AG04450 (cell line): Measurements from ENCODE around the gene OGFOD3. TPM values are rescaled to one million over a fixed set of nuclear protein-coding genes. Genes with fewer than 3 reads are reported as not detected.
"Not testable (repeated sequence)": the region's sequence is repeated elsewhere in the genome, so short reads cannot be mapped to it uniquely, and the experiment has no call there.

Experiments used
- CTCF ChIA-PET: fragments of 300-600, 350-600 bp; formaldehyde crosslinking; extraction: SDS; loops from one replicate; lab custom pipeline; 2022; ENCODE audit warnings: antibody characterized with exemption, inconsistent platforms; lab: Charles Lee
- POLR2A ChIA-PET: fragments of 350-600 bp; formaldehyde crosslinking; extraction: SDS; loops from one replicate; lab custom pipeline; 2021; ENCODE audit warnings: antibody characterized with exemption, inconsistent platforms; lab: Yijun Ruan, JAX
- DNase-seq: peaks from one replicate; pipeline ENCODE4 v3.0.0-alpha.2; 2011; ENCODE audit warnings: low read depth, low spot score
- H3K27ac ChIP-seq: one replicate; pipeline ENCODE4 v1.5.1; 2012; ENCODE audit warnings: low read depth, low read length, control low read depth
- H3K27me3 ChIP-seq: one replicate; pipeline ENCODE4 v1.6.0; 2012; ENCODE audit warnings: low read length; ENCODE audit not compliant: control insufficient read depth, insufficient read depth
- H3K4me3 ChIP-seq: 2 replicates; pipeline ENCODE4 v1.5.1; 2011; ENCODE audit warnings: mild to moderate bottlenecking, low read depth, low read length, control low read depth
- H3K9me3 ChIP-seq: 2 replicates; pipeline ENCODE4 v1.5.1; 2012; ENCODE audit warnings: low read length; ENCODE audit not compliant: control insufficient read depth, insufficient read depth
- CTCF ChIP-seq: IDR thresholded peaks from 2 replicates; pipeline ENCODE4 v1.5.1; 2011; ENCODE audit warnings: low read depth, low read length, control low read depth, inconsistent platforms
- polyA plus RNA-seq: library from polyadenylated mRNA; depleted of rRNA; stranded (reverse); fragments of >200 nt; gene quantifications from 2 replicates; pipeline ENCODE4 v1.2.3, GENCODE V29; 2011

Gene OGFOD3
- polyA plus RNA-seq, 1 experiment: 22.8 TPM

- POLR2A ChIA-PET: interaction anchor here (0.6 kb wide), 1 partner anchor 122 kb away, joined by 11 read pairs; no protein-coding TSS in a partner anchor
- peaks cover 56% of the 10 kb centered on the region for H3K27me3 ChIP-seq
- no peak overlapping the region for H3K4me3 ChIP-seq
These were observed 42.9 kb downstream of the OGFOD3 start for GRCh38 chr17:82375359-82376041.

DNA sequence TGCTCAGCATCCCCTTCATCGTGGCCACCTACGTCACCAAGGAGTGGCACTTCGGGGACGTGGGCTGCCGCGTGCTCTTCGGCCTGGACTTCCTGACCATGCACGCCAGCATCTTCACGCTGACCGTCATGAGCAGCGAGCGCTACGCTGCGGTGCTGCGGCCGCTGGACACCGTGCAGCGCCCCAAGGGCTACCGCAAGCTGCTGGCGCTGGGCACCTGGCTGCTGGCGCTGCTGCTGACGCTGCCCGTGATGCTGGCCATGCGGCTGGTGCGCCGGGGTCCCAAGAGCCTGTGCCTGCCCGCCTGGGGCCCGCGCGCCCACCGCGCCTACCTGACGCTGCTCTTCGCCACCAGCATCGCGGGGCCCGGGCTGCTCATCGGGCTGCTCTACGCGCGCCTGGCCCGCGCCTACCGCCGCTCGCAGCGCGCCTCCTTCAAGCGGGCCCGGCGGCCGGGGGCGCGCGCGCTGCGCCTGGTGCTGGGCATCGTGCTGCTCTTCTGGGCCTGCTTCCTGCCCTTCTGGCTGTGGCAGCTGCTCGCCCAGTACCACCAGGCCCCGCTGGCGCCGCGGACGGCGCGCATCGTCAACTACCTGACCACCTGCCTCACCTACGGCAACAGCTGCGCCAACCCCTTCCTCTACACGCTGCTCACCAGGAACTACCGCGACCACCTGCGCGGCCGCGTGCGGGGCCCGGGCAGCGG lies 43.6 kb downstream of the OGFOD3 start:
- ChIA-PET CTCF (no interaction called here), POLR2A (no interaction called here)
- no peak overlapping the region for H3K27ac ChIP-seq
- peaks cover 60% of the 10 kb centered on the region for H3K27me3 ChIP-seq
- H3K9me3 ChIP-seq: peaks cover 4% of the 10 kb centered on the region; the same call in 1 of the 2 replicates
- TF ChIP-seq CTCF: no peak
- DNase-seq: no peak
- H3K4me3 ChIP-seq: no peak overlapping the region

More at GRCh38 chr17:82375359-82376041, 42.9 kb downstream of the OGFOD3 start:
- H3K27ac ChIP-seq: no peak overlapping the region
- no peak for TF ChIP-seq CTCF
- CTCF ChIA-PET: no interaction called here
- H3K9me3 ChIP-seq: peaks cover 4% of the 10 kb centered on the region; the same call in 1 of the 2 replicates
- DNase-seq: no peak

GRCh38 chr17:82373731-82374625 lies 44.4 kb downstream of the OGFOD3 start:
- DNase-seq: no peak
- ChIA-PET POLR2A (no interaction called here), CTCF (interaction anchor here (0.6 kb wide), 1 partner anchor 136 kb away, joined by 3 read pairs; no protein-coding TSS in a partner anchor)
- H3K27me3 ChIP-seq: peaks cover 63% of the 10 kb centered on the region
- H3K9me3 ChIP-seq: peaks cover 4% of the 10 kb centered on the region; the same call in 1 of the 2 replicates
- H3K27ac ChIP-seq: no peak overlapping the region
- TF ChIP-seq CTCF: no peak
- no peak overlapping the region for H3K4me3 ChIP-seq

- H3K27ac ChIP-seq, POLR2A ChIA-PET, H3K4me3 ChIP-seq, DNase-seq, H3K9me3 ChIP-seq: not testable (repeated sequence)
- H3K27me3 ChIP-seq: peaks cover 57% of the 10 kb centered on the region
- CTCF ChIA-PET: interaction anchor here (0.6 kb wide), 1 partner anchor 135 kb away, joined by 3 read pairs; no protein-coding TSS in a partner anchor
These were observed 45.3 kb downstream of the OGFOD3 start for GRCh38 chr17:82373072-82373452.

DNA sequence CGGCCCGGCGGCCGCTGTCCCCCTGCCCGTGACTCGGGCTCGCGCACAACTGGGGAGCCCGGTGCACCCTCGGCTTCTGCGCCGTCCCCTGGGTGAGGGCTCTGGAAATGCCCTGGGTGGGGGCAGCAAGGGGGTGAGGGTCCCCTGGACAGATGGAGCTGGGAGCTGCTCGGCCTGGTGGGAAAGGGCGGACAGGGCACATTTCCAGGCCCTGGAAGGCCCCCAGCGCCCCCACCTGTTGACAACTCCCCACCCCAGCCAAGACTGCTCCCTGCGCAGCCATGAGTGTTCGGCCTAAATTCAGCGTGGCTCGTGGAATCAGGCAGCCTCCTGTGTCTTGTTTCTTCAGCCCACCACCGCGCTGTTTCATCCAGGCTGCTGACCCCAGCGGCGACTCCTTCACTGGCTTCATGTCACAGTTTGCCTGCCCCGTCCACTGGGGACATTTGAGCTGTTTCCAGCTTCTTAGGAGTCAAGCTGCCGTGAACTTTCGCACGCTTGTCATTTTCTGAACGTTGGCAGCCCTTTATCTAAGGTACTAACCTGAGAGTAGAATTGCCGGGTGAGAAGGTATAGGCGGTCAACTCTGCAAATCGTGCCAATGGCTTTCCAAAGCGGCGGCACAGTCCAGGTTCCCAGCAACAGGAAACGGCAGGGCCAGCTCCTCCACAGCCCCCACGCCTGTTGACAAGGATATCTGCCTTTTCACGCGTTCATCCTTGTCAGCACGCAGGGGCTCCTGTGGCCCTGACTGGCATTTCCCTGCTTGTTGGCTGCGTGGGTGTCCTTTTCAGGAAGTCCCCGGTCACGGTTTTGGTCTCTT lies 45.9 kb downstream of the OGFOD3 start:
- POLR2A ChIA-PET: no interaction called here
- no peak overlapping the region for H3K27ac ChIP-seq
- H3K9me3 ChIP-seq: peaks cover 4% of the 10 kb centered on the region; the same call in 1 of the 2 replicates
- TF ChIP-seq CTCF: no peak
- H3K27me3 ChIP-seq: peaks cover 55% of the 10 kb centered on the region
- CTCF ChIA-PET: no interaction called here
- no peak for DNase-seq
- no peak overlapping the region for H3K4me3 ChIP-seq
